ENCODE data around the gene SSNA1.

SSNA1 gene

GRCh38 chr9:137211532-137211931 is 23.1 kb downstream of the SSNA1 start:
- intact Hi-C loops (cut with DNase I): no loop called here
- no peak for DNase-seq

DNA sequence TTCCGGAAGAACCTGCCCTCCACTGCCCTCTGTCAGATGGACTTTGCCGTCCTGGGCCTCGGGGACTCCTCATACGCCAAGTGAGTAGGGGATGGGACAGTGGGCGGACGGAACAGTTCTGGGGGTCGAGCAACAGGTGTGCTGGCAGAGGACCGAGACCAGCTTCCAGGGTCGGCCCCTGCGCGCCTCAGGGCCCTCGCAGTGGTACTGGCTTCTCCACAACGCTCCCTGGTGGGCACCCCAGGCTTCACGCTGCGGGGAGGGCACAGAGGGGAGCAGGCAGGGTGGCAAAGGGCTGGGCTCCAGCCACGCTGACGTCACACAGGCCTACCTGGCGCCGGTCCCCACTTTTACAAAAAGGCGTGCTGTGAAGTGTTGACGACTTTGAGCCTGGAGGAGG is 24.0 kb downstream of the SSNA1 start:
- intact Hi-C loops (cut with DNase I): no loop called here

DNA sequence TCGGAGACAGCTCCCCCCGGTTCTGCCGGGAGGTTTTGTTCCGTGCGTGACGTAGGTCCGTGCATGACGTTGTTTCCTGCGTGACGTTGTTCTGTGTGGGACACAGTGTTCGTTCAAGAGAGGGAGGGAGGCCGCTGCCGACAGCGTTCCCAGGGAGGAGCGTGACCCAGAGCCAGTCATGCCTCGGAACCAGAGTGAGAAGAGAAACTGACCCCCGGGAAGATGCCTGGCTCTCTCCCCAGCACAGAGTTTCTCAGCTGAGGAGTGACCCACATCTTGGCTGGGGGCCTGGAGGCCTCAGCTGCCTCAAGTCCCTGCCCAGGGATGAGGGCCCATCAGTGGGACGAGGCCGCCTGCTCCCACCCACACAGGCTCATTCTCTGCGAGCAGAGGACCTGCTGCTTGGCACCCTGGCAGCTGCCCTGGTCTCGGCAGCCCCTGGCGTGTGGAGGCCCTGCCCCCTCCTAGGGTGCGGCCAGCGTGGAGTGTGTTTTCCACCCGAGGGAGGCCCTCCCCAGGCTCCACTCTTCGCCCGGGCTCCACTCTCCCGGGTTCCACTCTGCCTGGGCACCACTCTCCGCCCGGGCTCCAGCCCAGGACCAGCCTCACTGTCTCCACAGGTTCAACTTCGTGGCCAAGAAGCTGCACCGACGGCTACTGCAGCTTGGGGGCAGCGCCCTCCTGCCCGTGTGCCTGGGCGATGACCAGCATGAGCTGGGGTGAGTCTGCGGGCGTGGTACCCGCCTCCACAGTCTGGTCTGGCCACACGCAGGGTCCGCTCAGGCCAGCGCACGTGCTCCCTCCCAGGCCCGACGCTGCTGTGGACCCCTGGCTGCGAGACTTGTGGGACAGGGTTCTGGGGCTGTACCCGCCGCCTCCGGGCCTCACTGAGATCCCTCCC is 24.9 kb downstream of the SSNA1 start:
- intact Hi-C loops (cut with DNase I): no loop called here
- peak in 3 of 42 donors; percentile 36 to 47 (median 43) for DNase-seq

More for the DNA sequence above, 24.0 kb downstream of the SSNA1 start:
- no peak for DNase-seq

DNA sequence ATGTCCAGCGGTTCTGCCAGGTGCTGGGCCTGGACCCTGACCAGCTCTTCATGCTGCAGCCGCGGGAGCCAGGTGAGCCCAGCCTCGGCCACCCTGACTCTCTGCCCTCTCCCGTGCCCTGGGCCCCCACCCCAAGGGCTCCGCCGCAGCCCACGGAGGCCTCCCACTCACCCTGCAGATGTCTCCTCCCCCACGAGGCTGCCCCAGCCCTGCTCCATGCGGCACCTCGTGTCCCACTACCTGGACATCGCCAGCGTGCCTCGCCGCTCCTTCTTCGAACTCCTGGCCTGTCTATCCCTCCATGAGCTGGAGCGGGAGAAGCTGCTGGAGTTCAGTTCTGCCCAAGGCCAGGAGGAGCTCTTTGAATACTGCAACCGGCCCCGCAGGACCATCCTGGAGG is 26.1 kb downstream of the SSNA1 start:
- no peak for DNase-seq
- intact Hi-C loops (cut with DNase I): no loop called here

- intact Hi-C loops (cut with DNase I): no loop called here
- DNase-seq: no peak
Observed at GRCh38 chr9:137215196-137215986, 26.9 kb downstream of the SSNA1 start.

GRCh38 chr9:137216188-137216965 is 27.9 kb downstream of the SSNA1 start:
- DNase-seq: no peak
- intact Hi-C loops (cut with DNase I): no loop called here

GRCh38 chr9:137217276-137218211 is 29.1 kb downstream of the SSNA1 start:
- no peak for DNase-seq
- intact Hi-C loops (cut with DNase I): no loop called here

GRCh38 chr9:137218212-137218753 is 29.8 kb downstream of the SSNA1 start:
- intact Hi-C loops (cut with DNase I): no loop called here
- no peak for DNase-seq

DNA sequence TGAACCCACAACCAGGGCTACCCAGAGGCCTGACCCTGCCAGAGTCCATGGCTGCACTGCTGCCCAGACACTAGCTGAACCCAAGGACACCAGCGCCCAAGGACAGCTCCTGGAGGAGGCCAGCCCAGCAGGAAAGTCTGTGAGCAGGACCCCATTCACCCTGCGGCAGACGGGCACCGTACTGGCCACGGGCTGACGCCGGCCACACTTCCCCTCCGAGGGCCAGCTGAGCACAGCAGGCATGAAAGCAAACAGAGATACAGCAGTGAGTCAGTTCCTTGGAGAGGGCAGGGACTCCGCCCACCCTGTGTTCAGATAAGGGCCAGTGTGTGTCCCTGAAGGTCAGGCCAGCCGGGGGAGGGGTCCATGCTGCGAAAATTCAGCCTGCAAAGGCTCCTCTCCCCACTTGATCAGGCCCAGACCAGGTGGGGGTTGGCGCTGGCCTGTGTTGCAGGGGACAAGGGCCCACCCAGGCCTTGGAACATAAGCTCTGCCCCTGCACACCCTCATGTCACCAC is 30.3 kb downstream of the SSNA1 start:
- intact Hi-C loops (cut with DNase I): no loop called here

DNA sequence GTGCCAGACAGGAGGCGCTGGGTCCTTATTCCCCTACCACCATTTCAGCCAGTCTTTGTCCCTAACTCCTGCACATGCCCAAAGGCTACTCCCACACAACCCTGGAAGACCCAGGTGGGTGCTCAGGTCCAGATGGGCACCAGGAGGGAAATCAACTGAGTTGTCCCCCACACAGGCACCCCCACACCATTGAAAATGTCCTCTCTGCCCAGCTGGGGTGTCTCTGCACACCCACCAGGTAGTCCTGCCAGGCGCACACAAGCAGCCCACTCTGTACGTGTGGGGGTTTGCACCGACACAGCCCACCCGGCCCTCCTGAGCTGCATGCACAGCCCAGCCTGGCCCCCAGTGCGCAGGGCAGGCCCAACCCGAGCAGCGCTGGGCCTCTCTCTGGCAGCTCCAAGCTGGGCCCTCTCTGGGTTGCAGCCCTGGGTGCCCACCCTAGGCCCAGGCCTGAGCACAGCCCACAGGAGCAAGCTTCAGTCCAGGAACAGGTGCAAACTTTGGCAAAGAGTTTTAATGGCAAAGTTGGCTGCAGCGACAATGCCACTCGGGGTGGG is 31.4 kb downstream of the SSNA1 start:
- intact Hi-C loops (cut with DNase I): no loop called here
- no peak for DNase-seq

More for the DNA sequence above, 30.3 kb downstream of the SSNA1 start:
- DNase-seq: no peak

GRCh38 chr9:137220317-137221094 is 32.0 kb downstream of the SSNA1 start:
- intact Hi-C loops (cut with DNase I): no loop called here
- DNase-seq: peak in 1 of 42 donors; percentile 18

DNA sequence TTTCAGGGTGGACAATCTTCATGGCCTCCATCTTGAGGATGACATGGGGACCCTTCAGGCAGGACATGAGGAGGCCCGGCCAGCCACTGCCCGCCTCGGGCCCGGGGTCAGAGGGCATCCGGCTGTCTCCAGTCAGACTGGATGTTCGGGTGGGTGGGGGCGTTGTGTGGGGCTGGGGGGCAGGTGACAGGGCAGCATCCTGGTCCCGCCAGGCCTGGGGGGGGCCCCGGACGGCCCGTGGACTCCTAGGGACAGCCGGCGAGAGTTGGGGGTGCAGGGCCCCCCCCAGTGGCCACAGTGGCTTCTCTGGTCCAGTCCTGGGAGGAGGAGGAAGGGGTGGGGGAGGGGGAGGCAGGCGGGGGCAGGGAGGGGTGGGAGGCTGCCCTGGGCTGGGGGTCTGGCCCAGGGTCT is 32.6 kb downstream of the SSNA1 start:
- DNase-seq: no peak
- intact Hi-C loops (cut with DNase I): no loop called here

- intact Hi-C loops (cut with DNase I): no loop called here
Observed at GRCh38 chr9:137221506-137222111, 33.1 kb downstream of the SSNA1 start.

DNA sequence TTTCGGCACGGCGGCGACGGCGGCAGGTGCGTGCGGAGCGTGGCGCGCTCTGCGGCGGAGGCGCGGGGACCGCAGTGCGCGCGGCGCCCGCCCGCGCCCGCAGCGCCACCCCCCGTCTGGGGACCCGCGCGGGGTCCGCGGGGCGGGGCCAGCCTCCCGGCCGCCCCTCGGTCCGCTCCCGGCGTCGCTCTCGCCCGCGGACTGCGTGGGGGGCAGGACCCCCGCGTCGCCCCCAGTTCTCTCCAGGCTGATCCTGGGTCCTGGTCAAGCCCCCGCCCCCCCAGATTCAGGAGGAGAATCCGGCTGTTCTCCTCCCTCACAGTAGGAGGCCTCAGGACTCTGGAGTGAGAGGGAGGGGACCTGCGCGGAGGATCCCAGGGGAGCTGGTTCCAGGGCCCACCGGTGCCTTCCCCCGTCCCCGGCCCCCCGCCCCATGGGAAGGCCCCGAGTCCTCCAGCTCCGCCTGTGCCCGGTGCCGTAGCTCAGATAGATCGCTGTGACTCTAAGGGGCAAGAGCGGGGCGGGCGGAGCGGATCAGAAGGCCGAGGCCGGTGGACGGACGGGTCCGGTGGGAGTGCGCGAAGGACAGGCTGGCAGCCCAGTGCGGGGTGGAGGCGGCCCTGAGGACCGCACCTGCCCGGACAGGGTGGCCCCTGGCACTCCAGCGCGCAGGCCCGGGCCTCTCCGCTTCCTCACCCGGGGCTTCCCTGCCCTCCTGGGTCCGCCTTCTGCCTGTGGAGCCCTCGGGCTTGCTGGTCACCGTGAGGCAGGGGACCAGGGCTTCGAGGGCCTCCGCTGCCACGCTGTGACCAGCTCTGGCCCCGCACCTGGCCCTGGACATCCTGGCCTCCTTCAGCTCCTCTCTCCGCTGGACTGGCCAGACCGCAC is 34.0 kb downstream of the SSNA1 start, which contains the start of gene RNF208:
Gene RNF208, minus strand, starts transcription at position 51 of the 888 bp plus-strand sequence. CDS start 1,028 bp downstream, outside the sequence.
- intact Hi-C loops (cut with DNase I): no loop called here
- DNase-seq: peak in 16 of 42 donors; percentile 22 to 63 (median 42)

More at GRCh38 chr9:137221506-137222111, 33.1 kb downstream of the SSNA1 start:
- DNase-seq: peak in 1 of 42 donors; percentile 20
